ENCODE results near the gene MPZL1. TPM values are rescaled to one million over a fixed set of nuclear protein-coding genes. Genes with fewer than 3 reads are reported as not detected.

Gene MPZL1
- total and polyA plus RNA-seq, 2 of the 8 experiments (the other 6 are each of a cell fraction or from before 2014, with no cell fraction given): 37.8 to 120 TPM

DNA sequence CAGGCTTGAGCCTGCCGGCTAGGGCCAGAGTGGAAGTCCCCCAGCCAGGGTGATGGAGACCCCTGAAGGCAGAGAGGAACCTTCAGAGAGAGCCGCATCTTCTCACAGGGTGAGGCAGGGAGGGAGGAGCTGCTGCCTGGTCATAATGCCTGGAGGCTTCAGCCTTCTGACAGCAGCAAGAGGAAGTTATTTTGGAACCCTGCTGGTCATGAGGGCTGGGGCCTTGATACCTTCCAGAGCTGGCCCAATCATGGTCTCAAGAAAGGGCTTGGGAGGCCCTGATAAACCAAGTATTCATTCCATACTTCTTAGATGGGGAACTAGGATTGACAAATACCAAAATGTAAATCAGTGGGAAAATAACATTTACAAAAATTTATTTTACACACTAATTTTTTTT lies 26.6 kb upstream of the MPZL1 start:
- FAIRE-seq (no peak), DNase-seq (ENCODE audit: low read depth in 1 of 2, low spot score in 2 of 2) (no peak)
- Histone ChIP-seq H2BK15ac (ENCODE audit: low read length) (no peak overlapping the region), H2BK20ac (ENCODE audit: low read length) (no peak overlapping the region), H3K4me1 (replicated peaks in 1 of 4; ENCODE audit: control insufficient read depth in 3 of 4, insufficient read depth in 4 of 4, low read length in 3 of 4) (no peaks in the 10 kb centered on the region; a peak in 1 of 7 replicates), H2BK5ac (ENCODE audit: low read depth, low read length) (no peak overlapping the region), H3K9ac (replicated peaks in 1 of 4; ENCODE audit: extremely low read depth in 1 of 4, low read depth in 3 of 4, low read length in 3 of 4) (no peak overlapping the region), H4K91ac (replicated peaks; ENCODE audit: insufficient read length, low read length) (no peak overlapping the region), H3K36me3 (ENCODE audit: control insufficient read depth in 2 of 4, insufficient read depth in 4 of 4, low read length in 3 of 4) (no peaks in the 10 kb centered on the region), H2AK5ac (ENCODE audit: low read depth, low read length) (no peak overlapping the region), H2BK12ac (ENCODE audit: low read depth, low read length) (no peak overlapping the region), H2BK120ac (replicated peaks; ENCODE audit: low read depth, low read length) (no peak overlapping the region), H3K56ac (replicated peaks; ENCODE audit: insufficient read length, low read depth, low read length) (no peak overlapping the region), H3K9me3 (ENCODE audit: insufficient read depth in 2 of 2, low read depth in 1 of 2, low read length in 1 of 2) (no peaks in the 10 kb centered on the region), H2AFZ (ENCODE audit: low read length) (no peak overlapping the region), H3K4me2 (ENCODE audit: insufficient read depth in 1 of 2, low read depth in 2 of 2, low read length in 2 of 2) (no peak overlapping the region), H3K4me3 (ENCODE audit: extremely low read depth in 1 of 4, insufficient read depth in 2 of 4, low read depth in 3 of 4, low read length in 4 of 4) (no peak overlapping the region), H3K27ac (ENCODE audit: low read depth, low read length) (no peak overlapping the region), H3K23me2 (ENCODE audit: low read depth, low read length) (no peaks in the 10 kb centered on the region), H3K23ac (ENCODE audit: insufficient read length) (no peak overlapping the region), H3K4ac (replicated peaks; ENCODE audit: insufficient read length, low read depth, low read length) (no peak overlapping the region), H3K18ac (ENCODE audit: extremely low read depth, low read length) (no peak overlapping the region; the same call in 1 of the 2 replicates), H3K14ac (ENCODE audit: insufficient read length) (no peak overlapping the region), H3K79me2 (ENCODE audit: control insufficient read depth in 1 of 2, insufficient read depth in 2 of 2, low read length in 2 of 2) (no peaks in the 10 kb centered on the region), H4K8ac (ENCODE audit: extremely low read depth, insufficient read depth, low read length) (no peak overlapping the region; the same call in 1 of the 2 replicates), H4K5ac (ENCODE audit: insufficient read length, low read depth, low read length) (no peak overlapping the region), H3K27me3 (replicated peaks in 1 of 4; ENCODE audit: control insufficient read depth in 3 of 4, extremely low read depth in 1 of 4, insufficient read depth in 3 of 4, low read length in 3 of 4) (no peaks in the 10 kb centered on the region; a peak in 1 of 7 replicates), H3K79me1 (ENCODE audit: low read depth, low read length) (no peaks in the 10 kb centered on the region), H4K20me1 (replicated peaks in 1 of 2; ENCODE audit: control insufficient read depth in 1 of 2, insufficient read depth in 2 of 2, low read length in 2 of 2) (no peaks in the 10 kb centered on the region)
- ChIA-PET POLR2A (ENCODE audit: partially characterized antibody) (interaction anchor here (0.9 to 1.7 kb wide), 2 partner anchors 10 to 142 kb away, joined by 3 read pairs; partner anchors contain the start of gene CREG1), CTCF (ENCODE audit: partially characterized antibody) (interaction anchor here (0.6 to 3.8 kb wide), 8 partner anchors 8 to 145 kb away, joined by 3 to 22 read pairs (median 3); no protein-coding TSS in a partner anchor)
- no peak for TF ChIP-seq ZNF274 (IDR thresholded peaks at IDR 0.05; ENCODE audit: borderline replicate concordance, extremely low read depth, low read length)
- TF ChIP-seq CEBPB (IDR thresholded peaks at IDR 0.05; ENCODE audit: low read depth, low read length): no peak
- TF ChIP-seq POU5F1 (IDR thresholded peaks at IDR 0.05; ENCODE audit: low read depth, low read length): no peak
- TF ChIP-seq EGR1 (IDR thresholded peaks at IDR 0.05; ENCODE audit: borderline replicate concordance, low read depth, low read length): no peak
- TF ChIP-seq CTBP2 (IDR thresholded peaks at IDR 0.05; ENCODE audit: borderline replicate concordance, insufficient read depth, insufficient read length, low read length): no peak
- WGBS, 2 experiments (ENCODE audit: extremely low coverage in 1 of 2, insufficient coverage in 1 of 2, insufficient read length in 1 of 2, insufficient replicate concordance in 2 of 2, low coverage in 1 of 2, low lambda C conversion rate in 2 of 2, missing lambda C conversion rate in 1 of 2): 87% methylated on average over 2 of the region's 2 CpGs; no CpG with 5 or more reads in 1 of the 2 experiments
